Astrocyte (in vitro differentiated cells and primary cell): ENCODE data around the gene UCK1. TPM values are rescaled to one million over a fixed set of nuclear protein-coding genes. Genes with fewer than 3 reads are reported as not detected.

Experiments used
- DNase-seq: peaks from one replicate; pipeline ENCODE4 v3.0.0-alpha.2; 2010; ENCODE audit warnings: low read depth
- FAIRE-seq: peaks from 2 replicates; lab custom pipeline; 2011; peaks lifted over from hg19 to GRCh38; lab: Jason Lieb, UNC
- H2AFZ ChIP-seq: 2 replicates; pipeline ENCODE4 v1.6.0; 2012; ENCODE audit warnings: low read depth, low read length, inconsistent platforms
- H3K27ac ChIP-seq: 2 replicates; pipeline ENCODE4 v1.5.1; 2011; ENCODE audit warnings: low read depth, low read length, inconsistent platforms
- H3K27me3 ChIP-seq: 2 replicates; pipeline ENCODE4 v1.6.0; 2011; ENCODE audit warnings: low read length, inconsistent platforms; ENCODE audit not compliant: insufficient read depth
- H3K36me3 ChIP-seq: 2 replicates; pipeline ENCODE4 v1.5.1; 2011; ENCODE audit warnings: low read length, inconsistent platforms; ENCODE audit not compliant: insufficient read depth
- H3K4me1 ChIP-seq: 2 replicates; pipeline ENCODE4 v1.5.1; 2011; ENCODE audit warnings: low read length, inconsistent platforms; ENCODE audit not compliant: insufficient read depth
- H3K4me2 ChIP-seq: 2 replicates; pipeline ENCODE4 v1.6.0; 2012; ENCODE audit warnings: low read length, inconsistent platforms
- H3K4me3 ChIP-seq: 2 replicates; pipeline ENCODE4 v1.5.1; 2011; ENCODE audit warnings: low read depth, mild to moderate bottlenecking, low read length, inconsistent platforms; ENCODE audit not compliant: insufficient read depth
- H3K79me2 ChIP-seq: 2 replicates; pipeline ENCODE4 v1.6.0; 2012; ENCODE audit warnings: mild to moderate bottlenecking, low read length, inconsistent platforms; ENCODE audit not compliant: insufficient read depth
- H3K9ac ChIP-seq: 2 replicates; pipeline ENCODE4 v1.6.0; 2012; ENCODE audit warnings: mild to moderate bottlenecking, low read length, inconsistent platforms
- H3K9me3 ChIP-seq: 2 replicates; pipeline ENCODE4 v1.5.1; 2012; ENCODE audit warnings: low read depth, mild to moderate bottlenecking, low read length, inconsistent platforms; ENCODE audit not compliant: insufficient read depth
- H4K20me1 ChIP-seq: 2 replicates; pipeline ENCODE4 v1.6.0; 2012; ENCODE audit warnings: low read length, inconsistent platforms; ENCODE audit not compliant: insufficient read depth
- H3K27ac Mint-ChIP-seq: one replicate; pipeline ENCODE4 v1.8.0; 2021; ENCODE audit warnings: mild to moderate bottlenecking, mixed read lengths; ENCODE audit not compliant: unreplicated experiment
- H3K27me3 Mint-ChIP-seq: one replicate; pipeline ENCODE4 v1.8.0; 2021; ENCODE audit warnings: low read depth, mixed read lengths; ENCODE audit not compliant: unreplicated experiment
- H3K36me3 Mint-ChIP-seq: one replicate; pipeline ENCODE4 v1.8.0; 2021; ENCODE audit warnings: low read depth, mixed read lengths; ENCODE audit not compliant: unreplicated experiment
- H3K4me1 Mint-ChIP-seq: one replicate; pipeline ENCODE4 v1.8.0; 2021; ENCODE audit warnings: low read depth, mixed read lengths; ENCODE audit not compliant: unreplicated experiment
- H3K4me3 Mint-ChIP-seq: one replicate; pipeline ENCODE4 v1.8.0; 2021; ENCODE audit warnings: mild to moderate bottlenecking, moderate library complexity, mixed read lengths; ENCODE audit not compliant: unreplicated experiment
- H3K9me3 Mint-ChIP-seq: one replicate; pipeline ENCODE4 v1.8.0; 2021; ENCODE audit warnings: mild to moderate bottlenecking, mixed read lengths; ENCODE audit not compliant: unreplicated experiment
- EZH2 ChIP-seq: IDR thresholded peaks from 2 replicates; pipeline ENCODE4 v1.6.1; 2012; ENCODE audit warnings: mild to moderate bottlenecking, low read length, inconsistent platforms; ENCODE audit not compliant: insufficient read depth
- total RNA-seq: library from RNA; stranded (reverse); gene quantifications from 2 replicates; pipeline ENCODE4 v1.2.1, GENCODE V29; 2021
- TF ChIP-seq, protein P1 (sequence below): IDR thresholded peaks from 2 replicates; pipeline ENCODE4 v1.5.1; 2011; ENCODE audit warnings: low read depth, mild to moderate bottlenecking, inconsistent platforms, low read length, moderate library complexity; ENCODE audit not compliant: insufficient read depth

Gene UCK1
- total RNA-seq, 1 donor from 2014 or later: 15.4 TPM

DNA sequence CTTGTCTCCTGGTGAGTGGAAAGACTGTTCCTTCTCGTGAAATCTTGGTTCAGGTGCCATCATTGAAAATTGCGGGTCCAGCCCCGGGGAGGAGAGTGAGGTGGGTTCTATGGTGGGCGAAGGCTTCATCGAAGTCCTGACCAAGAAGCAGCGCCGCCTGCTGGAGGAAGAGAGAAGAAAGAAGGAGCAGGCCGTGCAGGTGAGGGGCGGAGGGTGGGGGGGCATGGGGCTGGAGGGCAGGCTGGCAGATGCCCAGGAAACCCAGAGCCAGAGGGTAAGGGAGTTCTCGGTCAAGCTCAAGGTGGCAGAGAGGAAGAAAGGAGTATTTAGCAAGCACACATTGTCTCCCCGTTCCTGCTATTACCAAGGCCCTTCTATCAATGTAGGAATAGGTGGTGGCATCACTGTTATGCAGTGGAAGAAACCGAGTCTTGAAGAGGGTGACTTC is 52.6 kb downstream of the UCK1 start:
- Mint-ChIP-seq H3K36me3 (peaks cover 13% of the 10 kb centered on the region), H3K4me3 (no peak overlapping the region), H3K27ac (peak overlapping the region; percentile 85), H3K9me3 (no peaks in the 10 kb centered on the region), H3K27me3 (no peaks in the 10 kb centered on the region), H3K4me1 (no peaks in the 10 kb centered on the region)
- Histone ChIP-seq H3K4me3 (no peak overlapping the region), H4K20me1 (peaks cover 95% of the 10 kb centered on the region), H3K9me3 (no peaks in the 10 kb centered on the region), H2AFZ (no peak overlapping the region), H3K36me3 (peaks cover 60% of the 10 kb centered on the region), H3K4me1 (no peaks in the 10 kb centered on the region), H3K27ac (no peak overlapping the region), H3K9ac (no peak overlapping the region), H3K27me3 (no peaks in the 10 kb centered on the region), H3K79me2 (peaks cover 67% of the 10 kb centered on the region), H3K4me2 (no peak overlapping the region)
- TF ChIP-seq EZH2: no peak
- TF ChIP-seq, protein P1, sequence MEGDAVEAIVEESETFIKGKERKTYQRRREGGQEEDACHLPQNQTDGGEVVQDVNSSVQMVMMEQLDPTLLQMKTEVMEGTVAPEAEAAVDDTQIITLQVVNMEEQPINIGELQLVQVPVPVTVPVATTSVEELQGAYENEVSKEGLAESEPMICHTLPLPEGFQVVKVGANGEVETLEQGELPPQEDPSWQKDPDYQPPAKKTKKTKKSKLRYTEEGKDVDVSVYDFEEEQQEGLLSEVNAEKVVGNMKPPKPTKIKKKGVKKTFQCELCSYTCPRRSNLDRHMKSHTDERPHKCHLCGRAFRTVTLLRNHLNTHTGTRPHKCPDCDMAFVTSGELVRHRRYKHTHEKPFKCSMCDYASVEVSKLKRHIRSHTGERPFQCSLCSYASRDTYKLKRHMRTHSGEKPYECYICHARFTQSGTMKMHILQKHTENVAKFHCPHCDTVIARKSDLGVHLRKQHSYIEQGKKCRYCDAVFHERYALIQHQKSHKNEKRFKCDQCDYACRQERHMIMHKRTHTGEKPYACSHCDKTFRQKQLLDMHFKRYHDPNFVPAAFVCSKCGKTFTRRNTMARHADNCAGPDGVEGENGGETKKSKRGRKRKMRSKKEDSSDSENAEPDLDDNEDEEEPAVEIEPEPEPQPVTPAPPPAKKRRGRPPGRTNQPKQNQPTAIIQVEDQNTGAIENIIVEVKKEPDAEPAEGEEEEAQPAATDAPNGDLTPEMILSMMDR: no peak
- DNase-seq: no peak
- FAIRE-seq: no peak

DNA sequence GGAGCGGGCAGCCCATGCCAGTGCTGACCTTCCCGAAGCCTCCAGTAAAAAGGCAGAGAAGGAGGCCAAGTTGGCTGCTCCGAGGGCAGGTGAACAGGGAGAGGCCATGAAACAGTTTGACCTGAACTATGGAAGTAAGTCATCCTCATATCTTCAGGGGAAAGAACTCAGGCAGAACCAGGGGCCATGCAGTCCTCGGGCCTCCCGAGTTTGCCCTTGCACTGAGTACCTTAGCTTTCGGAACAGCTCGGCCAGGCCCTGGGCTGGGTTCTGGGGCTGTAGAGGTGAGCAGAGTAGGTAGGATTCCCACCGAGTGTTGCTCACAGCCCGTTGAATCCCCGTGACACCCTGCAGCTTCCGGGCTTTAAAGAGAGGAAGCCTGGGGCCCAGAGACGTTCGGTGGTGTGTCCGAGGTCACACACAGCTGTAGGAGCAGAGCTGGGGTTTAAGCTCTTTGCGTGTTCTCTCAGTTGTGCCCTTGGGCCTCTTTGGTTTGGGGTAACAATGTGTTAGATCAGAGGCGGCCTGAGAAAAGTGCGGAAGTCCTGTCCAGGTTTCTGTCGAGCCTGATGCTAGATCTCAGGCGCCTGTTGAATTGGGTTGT is 53.1 kb downstream of the UCK1 start:
- no peaks in the 10 kb centered on the region for H3K9me3 Mint-ChIP-seq

DNA sequence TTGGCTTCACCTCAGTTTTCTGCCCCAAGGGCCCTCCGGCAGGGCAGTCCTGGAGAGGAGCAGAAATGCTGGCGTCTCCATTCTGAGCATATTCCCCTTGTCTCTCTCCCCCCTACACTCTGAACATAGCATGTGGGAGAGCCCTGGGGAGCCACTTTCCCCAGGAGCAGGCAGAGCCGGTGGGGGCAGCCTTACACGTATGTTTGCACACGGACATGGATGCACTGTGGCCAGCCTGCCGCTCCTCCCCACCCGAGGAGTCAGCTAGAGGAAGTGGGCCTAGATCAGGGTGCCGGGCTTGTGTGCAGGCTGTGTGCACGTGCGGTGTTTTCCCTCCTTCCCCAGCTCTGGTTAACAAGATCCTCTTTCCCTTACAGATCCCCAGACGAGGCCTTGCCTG is 53.7 kb downstream of the UCK1 start:
- no peak overlapping the region for H3K4me3 Mint-ChIP-seq
- Histone ChIP-seq H4K20me1 (peaks cover 92% of the 10 kb centered on the region), H3K27me3 (no peaks in the 10 kb centered on the region), H3K27ac (no peak overlapping the region), H3K4me3 (no peak overlapping the region), H2AFZ (no peak overlapping the region), H3K4me2 (no peak overlapping the region), H3K9ac (no peak overlapping the region), H3K36me3 (peaks cover 57% of the 10 kb centered on the region), H3K79me2 (peaks cover 70% of the 10 kb centered on the region), H3K4me1 (no peaks in the 10 kb centered on the region), H3K9me3 (no peaks in the 10 kb centered on the region)
- DNase-seq: no peak
- H3K36me3 Mint-ChIP-seq: peaks cover 9% of the 10 kb centered on the region
- H3K4me1 Mint-ChIP-seq: no peaks in the 10 kb centered on the region
- no peak for FAIRE-seq
- H3K27me3 Mint-ChIP-seq: no peaks in the 10 kb centered on the region
- TF ChIP-seq, protein P1: no peak
- TF ChIP-seq EZH2: no peak
- no peak overlapping the region for H3K27ac Mint-ChIP-seq
- peaks cover 2% of the 10 kb centered on the region for H3K9me3 Mint-ChIP-seq

More for the DNA sequence above, 53.1 kb downstream of the UCK1 start:
- H3K9me3 ChIP-seq: no peaks in the 10 kb centered on the region
- peaks cover 12% of the 10 kb centered on the region for H3K36me3 Mint-ChIP-seq
- FAIRE-seq: no peak
- no peaks in the 10 kb centered on the region for H3K27me3 Mint-ChIP-seq
- H3K79me2 ChIP-seq: peaks cover 67% of the 10 kb centered on the region
- H3K9ac ChIP-seq: no peak overlapping the region
- H3K4me1 ChIP-seq: no peaks in the 10 kb centered on the region
- DNase-seq: no peak
- H3K27ac ChIP-seq: no peak overlapping the region
- no peak for TF ChIP-seq EZH2
- TF ChIP-seq, protein P1: no peak
- H3K4me3 ChIP-seq: no peak overlapping the region
- H3K27ac Mint-ChIP-seq: peak overlapping the region; percentile 85
- H3K36me3 ChIP-seq: peaks cover 59% of the 10 kb centered on the region
- no peak overlapping the region for H2AFZ ChIP-seq
- no peaks in the 10 kb centered on the region for H3K27me3 ChIP-seq
- H3K4me1 Mint-ChIP-seq: no peaks in the 10 kb centered on the region
- H3K4me2 ChIP-seq: no peak overlapping the region
- no peak overlapping the region for H3K4me3 Mint-ChIP-seq
- peaks cover 95% of the 10 kb centered on the region for H4K20me1 ChIP-seq
